IMR-90 (cell line): Measurements from ENCODE around the gene PRKCA. TPM values are rescaled to one million over a fixed set of nuclear protein-coding genes. Genes with fewer than 3 reads are reported as not detected.

ENCODE experiments used
- ATAC-seq: fragments of 200-7000 bp; cut with Tn5 transposase; 2 replicates; pipeline ENCODE4 v1.9.1; 2020; ENCODE audit warnings: low read depth, mild to moderate bottlenecking, moderate library complexity
- BruUV-seq: library from RNA; stranded (reverse); fragments of 400-500 nt; replicated peaks from 2 replicates; lab custom pipeline; 2021; lab: Mats Ljungman, UMichigan
- CTCF ChIA-PET: fragments of 300-600 bp; formaldehyde crosslinking; extraction: SDS; loops from one replicate; lab custom pipeline; 2021; ENCODE audit warnings: antibody characterized with exemption; lab: Yijun Ruan, JAX
- POLR2A ChIA-PET: fragments of 300-600 bp; sonication (Branson Sonifier 250); formaldehyde crosslinking; loops from one replicate; lab custom pipeline; 2022; ENCODE audit warnings: antibody characterized with exemption; ENCODE audit not compliant: unreplicated experiment; lab: Charles Lee
- DNase-seq: peaks from one replicate; pipeline ENCODE4 v3.0.0; 2013
- H2AFZ ChIP-seq: replicated peaks from 2 replicates; pipeline ENCODE3; 2013; ENCODE audit warnings: low read length, mild to moderate bottlenecking; ENCODE audit not compliant: poor library complexity
- H2AK5ac ChIP-seq: 2 replicates; pipeline ENCODE4 v1.6.1; 2013; ENCODE audit warnings: low read depth, low read length, inconsistent platforms
- H2AK9ac ChIP-seq: replicated peaks from 2 replicates; pipeline ENCODE3; 2013; ENCODE audit warnings: mild to moderate bottlenecking, low read depth, low read length, moderate library complexity; ENCODE audit not compliant: poor library complexity
- H2BK120ac ChIP-seq: 2 replicates; pipeline ENCODE4 v1.6.1; 2013; ENCODE audit warnings: low read depth, low read length, inconsistent platforms
- H2BK15ac ChIP-seq: 3 replicates; pipeline ENCODE4 v1.6.1; 2013; ENCODE audit warnings: low read depth, low read length, inconsistent platforms
- H2BK20ac ChIP-seq: 2 replicates; pipeline ENCODE4 v1.6.1; 2013; ENCODE audit warnings: low read depth, mild to moderate bottlenecking, inconsistent platforms, low read length, moderate library complexity
- H2BK5ac ChIP-seq: 2 replicates; pipeline ENCODE4 v1.6.1; 2013; ENCODE audit warnings: mild to moderate bottlenecking, low read depth, low read length, inconsistent platforms; ENCODE audit not compliant: poor library complexity, severe bottlenecking
- H3K14ac ChIP-seq: replicated peaks from 2 replicates; pipeline ENCODE4 v1.6.1; 2013; ENCODE audit warnings: low read depth, low read length, inconsistent platforms
- H3K18ac ChIP-seq: 2 replicates; pipeline ENCODE4 v1.6.1; 2013; ENCODE audit warnings: low read depth, low read length, control low read depth
- H3K23ac ChIP-seq: 2 replicates; pipeline ENCODE4 v1.6.1; 2013; ENCODE audit warnings: low read depth, low read length, inconsistent platforms
- H3K27ac ChIP-seq: 2 replicates; pipeline ENCODE4 v1.5.1; 2013; ENCODE audit warnings: mild to moderate bottlenecking, control low read depth, low read length; ENCODE audit not compliant: insufficient read depth
- H3K27me3 ChIP-seq: 2 replicates; pipeline ENCODE4 v1.6.1; 2013; ENCODE audit warnings: low read length; ENCODE audit not compliant: control insufficient read depth, insufficient read depth
- H3K36me3 ChIP-seq: 2 replicates; pipeline ENCODE4 v1.6.1; 2013; ENCODE audit warnings: low read length, mixed read lengths; ENCODE audit not compliant: control insufficient read depth, insufficient read depth
- H3K4ac ChIP-seq: 2 replicates; pipeline ENCODE4 v1.6.1; 2013; ENCODE audit warnings: low read depth, low read length, inconsistent platforms
- H3K4me1 ChIP-seq: 2 replicates; pipeline ENCODE4 v1.6.1; 2013; ENCODE audit warnings: low read length, mixed read lengths; ENCODE audit not compliant: control insufficient read depth, insufficient read depth
- H3K4me2 ChIP-seq: 2 replicates; pipeline ENCODE4 v1.6.1; 2013; ENCODE audit warnings: low read depth, mild to moderate bottlenecking, control low read depth, low read length, moderate library complexity
- H3K4me3 ChIP-seq: 2 replicates; pipeline ENCODE4 v1.5.1; 2013; ENCODE audit warnings: low read depth, mild to moderate bottlenecking, control low read depth, low read length, moderate library complexity; ENCODE audit not compliant: insufficient read depth
- H3K56ac ChIP-seq: 2 replicates; pipeline ENCODE4 v1.6.1; 2013; ENCODE audit warnings: low read length, inconsistent platforms; ENCODE audit not compliant: insufficient read depth; ENCODE audit errors: extremely low read depth
- H3K79me1 ChIP-seq, 2 experiments: 2 replicates each; pipeline ENCODE4 v1.6.1; 2013; ENCODE audit warnings: low read length in 2 of 2, inconsistent platforms in 1 of 2, low read depth in 1 of 2
- H3K9ac ChIP-seq: 2 replicates; pipeline ENCODE4 v1.6.1; 2013; ENCODE audit warnings: low read depth, low read length, control low read depth
- H3K9me1 ChIP-seq: 2 replicates; pipeline ENCODE4 v1.6.1; 2013; ENCODE audit warnings: low read length, inconsistent platforms; ENCODE audit not compliant: insufficient read depth
- H3K9me3 ChIP-seq: 2 replicates; pipeline ENCODE4 v1.6.1; 2013; ENCODE audit warnings: low read length; ENCODE audit not compliant: control insufficient read depth, insufficient read depth
- H4K20me1 ChIP-seq: 2 replicates; pipeline ENCODE4 v1.6.1; 2013; ENCODE audit warnings: low read length, inconsistent platforms; ENCODE audit not compliant: insufficient read depth
- H4K5ac ChIP-seq: 2 replicates; pipeline ENCODE4 v1.6.1; 2013; ENCODE audit warnings: mild to moderate bottlenecking, low read depth, low read length, control low read depth
- H4K8ac ChIP-seq, 2 experiments: 2 replicates each; pipeline ENCODE4 v1.6.1; 2013; ENCODE audit warnings: low read depth in 2 of 2, low read length in 2 of 2, control low read depth in 1 of 2, inconsistent platforms in 1 of 2
- H4K91ac ChIP-seq: 2 replicates; pipeline ENCODE4 v1.6.1; 2013; ENCODE audit warnings: low read depth, low read length, inconsistent platforms; ENCODE audit not compliant: insufficient read depth
- CEBPB ChIP-seq: IDR thresholded peaks from 2 replicates; pipeline ENCODE4 v1.6.1; 2012; ENCODE audit warnings: low read depth, low read length, improper control_type of control experiment
- WGBS, 2 experiments: methylation state at CpG; one replicate each; pipeline versions ENCODE4 v1.1.5 to v1.1.7; 2013; ENCODE audit warnings: missing lambda C conversion rate in 2 of 2; ENCODE audit not compliant: insufficient read length in 1 of 2; ENCODE audit errors: extremely low coverage in 2 of 2; 5-methylcytosine and 5-hydroxymethylcytosine counted together
- dilution Hi-C: fragments of 300-500 bp; cut with HindIII; formaldehyde crosslinking; loops from one replicate; pipeline ENCODE4 v1.14.3; 2018; ENCODE audit warnings: low sequenced_read_pairs; ENCODE audit not compliant: unreplicated experiment
- in situ Hi-C: fragments of 300-500 bp; cut with MboI; formaldehyde crosslinking; loops from 3 replicates; pipeline ENCODE4 v1.14.3; 2019; ENCODE audit warnings: low sequenced_read_pairs, inconsistent platforms, mixed read lengths
- intact Hi-C: fragments of 100-400 bp; cut with micrococcal nuclease; formaldehyde crosslinking; loops from 2 replicates; pipeline ENCODE4 v1.10.0; 2022
- polyA plus RNA-seq, 3 experiments: library from polyadenylated mRNA; depleted of rRNA; stranded (reverse); fragments of >200 nt; gene quantifications; 2 replicates each; pipeline ENCODE4 v1.2.3, GENCODE V29; 2012; ENCODE audit warnings: low replicate concordance in 1 of 3
- total RNA-seq: library from RNA; depleted of rRNA; stranded (reverse); fragments of >200 nt; gene quantifications from 2 replicates; pipeline ENCODE4 v1.2.3, GENCODE V29; 2012

Gene PRKCA
- total and polyA plus RNA-seq, 2 of the 4 experiments (the other 2 are of a cell fraction) = 31.0 to 46.0 TPM

DNA sequence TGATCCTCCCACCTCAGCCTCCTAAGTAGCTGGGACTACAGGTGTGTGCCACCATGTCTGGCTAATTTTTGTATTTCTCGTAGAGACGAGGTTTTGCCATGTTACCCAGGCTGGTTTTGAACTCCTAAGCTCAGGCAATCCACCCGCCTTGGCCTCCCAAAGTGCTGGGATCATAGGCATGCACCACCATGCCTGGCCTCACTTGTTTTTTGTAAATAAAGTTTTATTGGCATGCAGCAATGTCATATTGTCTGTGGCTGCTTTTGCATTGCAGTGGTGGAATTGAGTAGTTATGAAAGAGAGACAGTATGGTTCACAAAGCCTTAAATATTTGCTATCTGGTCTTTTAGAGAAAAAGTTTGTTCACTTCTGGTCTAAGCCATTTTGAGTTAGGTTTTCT is 124.7 kb downstream of the PRKCA start:
- H3K14ac ChIP-seq = no peak overlapping the region
- no peak overlapping the region for H2BK120ac ChIP-seq
- CTCF ChIA-PET = no interaction called here
- in situ Hi-C loops = no loop called here
- no peak overlapping the region for H4K91ac ChIP-seq
- H3K4me3 ChIP-seq = no peak overlapping the region
- intact Hi-C loops = no loop called here
- H4K20me1 ChIP-seq = peaks cover 8% of the 10 kb centered on the region; the same call in 1 of the 2 replicates
- no peak overlapping the region for H4K8ac ChIP-seq
- no peaks in the 10 kb centered on the region for H3K9me3 ChIP-seq
- no peak overlapping the region for H3K9ac ChIP-seq
- POLR2A ChIA-PET = no interaction called here
- ATAC-seq (no peak), DNase-seq (no peak)
- H3K23ac ChIP-seq = no peak overlapping the region
- H2AK9ac ChIP-seq = no peak overlapping the region
- dilution Hi-C loops = no loop called here
- no peak overlapping the region for H3K4me2 ChIP-seq
- no TSS peak for BruUV-seq
- no peak overlapping the region for H4K5ac ChIP-seq
- TF ChIP-seq CEBPB = no peak
- no peaks in the 10 kb centered on the region for H3K36me3 ChIP-seq
- no peak overlapping the region for H2BK5ac ChIP-seq
- no peak overlapping the region for H3K56ac ChIP-seq
- H2AFZ ChIP-seq = no peak overlapping the region
- no peak overlapping the region for H3K4ac ChIP-seq
- H3K27me3 ChIP-seq = no peaks in the 10 kb centered on the region
- H2AK5ac ChIP-seq = no peak overlapping the region
- H3K9me1 ChIP-seq = peaks cover 23% of the 10 kb centered on the region
- H3K79me1 ChIP-seq = peaks cover 52 to 94% of the 10 kb centered on the region in 2 experiments
- no peak overlapping the region for H3K27ac ChIP-seq
- peaks cover 15% of the 10 kb centered on the region for H3K4me1 ChIP-seq
- H2BK15ac ChIP-seq = no peak overlapping the region
- H2BK20ac ChIP-seq = no peak overlapping the region
- 81% methylated on average over 3 of the region's 3 CpGs; no CpG with 5 or more reads in 1 of the 2 experiments for WGBS, 2 experiments
- H3K18ac ChIP-seq = no peak overlapping the region
